Mammary epithelial cell (primary cell): Measurements from ENCODE around the gene ERP29.

Experiments used
- EZH2 ChIP-seq: IDR thresholded peaks from 2 replicates; pipeline ENCODE4 v1.6.1; 2012; ENCODE audit warnings: low read length, inconsistent platforms, borderline replicate concordance
- TF ChIP-seq, protein P1 (sequence below), 2 donors: IDR thresholded peaks in 1 of 2; conservative IDR thresholded peaks in 1 of 2; 2 replicates each; pipeline ENCODE4 v1.5.1; 2011 to 2012; ENCODE audit warnings: inconsistent platforms in 2 of 2, low read length in 2 of 2, mild to moderate bottlenecking in 2 of 2, control low read depth in 1 of 2, low read depth in 1 of 2; ENCODE audit not compliant: insufficient read depth in 1 of 2; ENCODE audit errors: extremely low read depth in 1 of 2

DNA sequence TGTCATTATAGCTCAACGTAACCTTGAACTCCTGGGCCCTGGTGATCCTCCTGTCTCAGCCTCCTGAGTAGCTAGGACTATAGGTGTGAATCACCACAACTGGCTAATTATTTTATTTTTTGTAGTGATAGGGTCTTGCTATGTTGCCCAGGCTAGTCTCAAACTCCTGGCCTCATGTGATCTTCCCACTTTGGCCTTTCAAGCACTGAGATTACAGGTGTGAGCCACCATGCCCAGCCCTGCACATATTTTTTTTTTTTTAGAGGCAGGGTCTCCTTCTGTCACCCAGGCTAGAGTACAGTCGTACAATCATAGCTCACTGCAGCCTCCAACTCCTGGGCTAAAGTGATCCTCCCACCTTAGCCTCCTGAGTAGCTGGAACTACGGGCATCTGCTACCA lies 9.2 kb upstream of the ERP29 start:
- TF ChIP-seq, protein P1, sequence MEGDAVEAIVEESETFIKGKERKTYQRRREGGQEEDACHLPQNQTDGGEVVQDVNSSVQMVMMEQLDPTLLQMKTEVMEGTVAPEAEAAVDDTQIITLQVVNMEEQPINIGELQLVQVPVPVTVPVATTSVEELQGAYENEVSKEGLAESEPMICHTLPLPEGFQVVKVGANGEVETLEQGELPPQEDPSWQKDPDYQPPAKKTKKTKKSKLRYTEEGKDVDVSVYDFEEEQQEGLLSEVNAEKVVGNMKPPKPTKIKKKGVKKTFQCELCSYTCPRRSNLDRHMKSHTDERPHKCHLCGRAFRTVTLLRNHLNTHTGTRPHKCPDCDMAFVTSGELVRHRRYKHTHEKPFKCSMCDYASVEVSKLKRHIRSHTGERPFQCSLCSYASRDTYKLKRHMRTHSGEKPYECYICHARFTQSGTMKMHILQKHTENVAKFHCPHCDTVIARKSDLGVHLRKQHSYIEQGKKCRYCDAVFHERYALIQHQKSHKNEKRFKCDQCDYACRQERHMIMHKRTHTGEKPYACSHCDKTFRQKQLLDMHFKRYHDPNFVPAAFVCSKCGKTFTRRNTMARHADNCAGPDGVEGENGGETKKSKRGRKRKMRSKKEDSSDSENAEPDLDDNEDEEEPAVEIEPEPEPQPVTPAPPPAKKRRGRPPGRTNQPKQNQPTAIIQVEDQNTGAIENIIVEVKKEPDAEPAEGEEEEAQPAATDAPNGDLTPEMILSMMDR (conservative IDR thresholded peaks at IDR 0.05 in 1 of 2, IDR thresholded peaks at IDR 0.05 in 1 of 2; ENCODE audit: extremely low read depth in 1 of 2, insufficient read depth in 1 of 2, low read depth in 1 of 2, low read length in 2 of 2), result no peak
- TF ChIP-seq EZH2, result no peak
